Mesenchymal stem cell (in vitro differentiated cells and primary cell): ENCODE measurements around the gene MANSC1.
A peak's percentile ranks its signal among the peaks of the same experiment; 100 is the strongest.

Experiments used
- DNase-seq: peaks from one replicate; pipeline ENCODE4 v3.0.0-alpha.2; 2013
- H2AFZ ChIP-seq: one replicate; pipeline ENCODE4 v1.6.1; 2013; ENCODE audit warnings: low read depth, mild to moderate bottlenecking, control low read depth, inconsistent platforms, low read length, moderate library complexity
- H2AK5ac ChIP-seq: 2 replicates; pipeline ENCODE4 v1.6.1; 2013; ENCODE audit warnings: low read length, moderate library complexity, mild to moderate bottlenecking, inconsistent platforms; ENCODE audit not compliant: severe bottlenecking
- H2BK120ac ChIP-seq: one replicate; pipeline ENCODE4 v1.6.1; 2013; ENCODE audit warnings: low read depth, mild to moderate bottlenecking, inconsistent platforms, low read length, moderate library complexity
- H2BK12ac ChIP-seq, 2 experiments: one replicate each; pipeline ENCODE4 v1.6.1; 2013; ENCODE audit warnings: inconsistent platforms in 2 of 2, low read length in 2 of 2, mild to moderate bottlenecking in 2 of 2, moderate library complexity in 2 of 2, control low read depth in 1 of 2
- H2BK15ac ChIP-seq: one replicate; pipeline ENCODE4 v1.6.1; 2013; ENCODE audit warnings: mild to moderate bottlenecking, low read depth, inconsistent platforms; ENCODE audit not compliant: poor library complexity, severe bottlenecking
- H2BK5ac ChIP-seq: 2 replicates; pipeline ENCODE4 v1.6.1; 2013; ENCODE audit warnings: low read depth, mild to moderate bottlenecking, low read length, control low read depth, inconsistent platforms; ENCODE audit not compliant: poor library complexity, severe bottlenecking
- H3K14ac ChIP-seq, 2 experiments: one replicate each; pipeline ENCODE4 v1.6.1; 2013; ENCODE audit warnings: inconsistent platforms in 2 of 2, low read length in 2 of 2, control low read depth in 1 of 2, mild to moderate bottlenecking in 1 of 2, moderate library complexity in 1 of 2
- H3K18ac ChIP-seq, 2 experiments: one replicate each; pipeline ENCODE4 v1.6.1; 2013; ENCODE audit warnings: inconsistent platforms in 2 of 2, low read length in 2 of 2, control low read depth in 1 of 2, low read depth in 1 of 2, mild to moderate bottlenecking in 1 of 2
- H3K23ac ChIP-seq, 2 experiments: one replicate each; pipeline ENCODE4 v1.6.1; 2013; ENCODE audit warnings: inconsistent platforms in 2 of 2, low read length in 2 of 2, mild to moderate bottlenecking in 2 of 2, moderate library complexity in 2 of 2, control low read depth in 1 of 2
- H3K27ac ChIP-seq: 2 replicates; pipeline ENCODE4 v1.5.1; 2013; ENCODE audit warnings: mild to moderate bottlenecking, moderate library complexity, low read length, control low read depth, inconsistent platforms; ENCODE audit not compliant: poor library complexity, severe bottlenecking
- H3K27me3 ChIP-seq, 2 experiments: 2 replicates each; pipeline versions ENCODE4 v1.6.1 to v1.7.0; 2013; ENCODE audit warnings: low read length in 2 of 2, mild to moderate bottlenecking in 2 of 2, moderate library complexity in 2 of 2, control low read depth in 1 of 2, inconsistent platforms in 1 of 2; ENCODE audit not compliant: control insufficient read depth in 1 of 2, insufficient read depth in 1 of 2
- H3K36me3 ChIP-seq, 2 experiments: 2 replicates each; pipeline versions ENCODE4 v1.6.1 to v1.7.0; 2013; ENCODE audit warnings: low read length in 2 of 2, control low read depth in 1 of 2, inconsistent platforms in 1 of 2, low read depth in 1 of 2, mild to moderate bottlenecking in 1 of 2; ENCODE audit not compliant: insufficient read depth in 2 of 2, control insufficient read depth in 1 of 2
- H3K4ac ChIP-seq, 2 experiments: one replicate each; pipeline ENCODE4 v1.6.1; 2013; ENCODE audit warnings: inconsistent platforms in 2 of 2, low read length in 2 of 2, mild to moderate bottlenecking in 2 of 2, moderate library complexity in 2 of 2, control low read depth in 1 of 2, low read depth in 1 of 2
- H3K4me1 ChIP-seq: 2 replicates; pipeline ENCODE4 v1.6.1; 2013; ENCODE audit warnings: low read depth, low read length, control low read depth; ENCODE audit not compliant: control insufficient read depth, insufficient read depth
- H3K4me2 ChIP-seq: 2 replicates; pipeline ENCODE4 v1.6.1; 2013; ENCODE audit warnings: low read length, mild to moderate bottlenecking, inconsistent platforms; ENCODE audit not compliant: poor library complexity, severe bottlenecking
- H3K4me3 ChIP-seq, 2 experiments: 2 replicates each; pipeline versions ENCODE4 v1.5.1 to v1.7.0; 2013; ENCODE audit warnings: low read length in 2 of 2, mild to moderate bottlenecking in 2 of 2, control low read depth in 1 of 2, low read depth in 1 of 2; ENCODE audit not compliant: insufficient read depth in 1 of 2
- H3K79me1 ChIP-seq: replicated peaks from 2 replicates; pipeline ENCODE4 v1.6.1; 2013; ENCODE audit warnings: mild to moderate bottlenecking, control low read depth, low read length, inconsistent platforms; ENCODE audit not compliant: poor library complexity, severe bottlenecking
- H3K9ac ChIP-seq: 2 replicates; pipeline ENCODE4 v1.7.0; 2013; ENCODE audit warnings: mild to moderate bottlenecking, low read length, moderate library complexity
- H3K9me3 ChIP-seq: 2 replicates; pipeline ENCODE4 v1.7.0; 2013; ENCODE audit warnings: mild to moderate bottlenecking, low read length; ENCODE audit not compliant: control insufficient read depth
- H4K8ac ChIP-seq: one replicate; pipeline ENCODE4 v1.6.1; 2013; ENCODE audit warnings: inconsistent platforms, mild to moderate bottlenecking, low read length, moderate library complexity
- H4K91ac ChIP-seq: one replicate; pipeline ENCODE4 v1.6.1; 2013; ENCODE audit warnings: mild to moderate bottlenecking, low read length, inconsistent platforms
- WGBS: methylation state at CpG from one replicate; pipeline ENCODE4 v1.1.7; 2013; ENCODE audit warnings: mixed read lengths; 5-methylcytosine and 5-hydroxymethylcytosine counted together

MANSC1 gene

DNA sequence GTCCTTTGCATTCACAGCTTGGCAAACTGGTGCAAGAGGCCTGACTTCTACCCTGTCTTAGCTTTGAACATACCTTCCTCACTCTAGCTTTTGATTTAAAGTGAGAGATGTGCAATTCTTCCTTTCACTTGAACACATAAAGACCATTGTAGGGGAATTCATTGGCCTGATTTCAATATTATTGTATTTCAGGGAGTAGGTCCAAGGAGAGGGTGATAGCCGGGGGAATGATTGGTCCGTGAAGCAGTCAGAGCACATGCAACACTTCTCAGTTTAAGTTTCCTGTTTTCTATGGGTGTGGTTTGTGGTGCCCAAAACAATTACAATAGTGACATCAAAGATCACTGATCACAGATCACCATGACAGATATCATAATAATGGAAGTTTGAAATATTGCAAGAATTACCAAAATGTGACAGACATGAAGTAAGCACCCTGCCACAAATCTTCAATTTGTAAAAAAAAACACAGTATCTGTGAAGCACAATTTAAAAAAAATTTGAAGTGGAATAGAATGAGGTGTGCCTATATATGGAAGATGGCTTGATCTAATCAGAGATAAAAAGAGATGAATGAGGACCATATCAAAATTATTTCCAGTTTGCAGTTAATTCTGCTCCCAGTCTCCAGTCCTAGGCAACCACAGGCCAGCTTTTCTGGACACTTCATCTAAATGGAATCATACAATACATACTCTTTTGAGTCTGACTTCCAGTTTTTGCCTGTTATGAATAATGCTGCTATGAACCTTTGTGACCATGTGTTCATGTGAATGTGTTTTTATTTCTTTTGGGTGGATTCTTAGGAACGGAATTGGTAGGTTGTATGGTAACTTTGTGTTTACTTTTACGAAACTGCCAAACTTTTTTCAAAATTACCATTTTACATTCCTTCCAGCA, 30.0 kb upstream of the MANSC1 start:
- Histone ChIP-seq H2BK5ac (no peak overlapping the region), H3K9me3 (no peaks in the 10 kb centered on the region), H3K4me2 (no peak overlapping the region), H3K4ac (no peak overlapping the region), H3K27me3 (no peaks in the 10 kb centered on the region), H2BK15ac (no peak overlapping the region), H3K23ac (no peak overlapping the region), H3K36me3 (peaks cover 2 to 5% of the 10 kb centered on the region in 2 experiments), H2AFZ (no peak overlapping the region), H2BK12ac (no peak overlapping the region), H2BK120ac (no peak overlapping the region), H4K91ac (no peak overlapping the region), H3K9ac (peak overlapping the region; percentile 11), H3K14ac (no peak overlapping the region), H3K18ac (no peak overlapping the region), H3K4me3 (no peak overlapping the region), H4K8ac (no peak overlapping the region), H3K27ac (no peak overlapping the region), H3K4me1 (peaks cover 2% of the 10 kb centered on the region), H2AK5ac (no peak overlapping the region), H3K79me1 (no peaks in the 10 kb centered on the region)
- no CpG with 5 or more reads among the region's 4 CpGs for WGBS
- DNase-seq = no peak

- Histone ChIP-seq H3K4me1 (no peaks in the 10 kb centered on the region), H3K23ac (no peak overlapping the region), H2BK120ac (no peak overlapping the region), H2BK12ac (no peak overlapping the region), H4K91ac (no peak overlapping the region), H2AK5ac (no peak overlapping the region), H3K9ac (no peak overlapping the region), H3K9me3 (no peaks in the 10 kb centered on the region), H3K27ac (no peak overlapping the region), H4K8ac (no peak overlapping the region), H3K18ac (no peak overlapping the region), H3K4me3 (no peak overlapping the region), H3K27me3 (no peaks in the 10 kb centered on the region), H2AFZ (no peak overlapping the region), H3K14ac (no peak overlapping the region), H3K79me1 (no peaks in the 10 kb centered on the region), H2BK5ac (no peak overlapping the region), H3K36me3 (peaks cover 2 to 5% of the 10 kb centered on the region in 2 experiments), H2BK15ac (no peak overlapping the region), H3K4me2 (no peak overlapping the region), H3K4ac (no peak overlapping the region)
- WGBS = 100% methylated on average over 1 of the region's 2 CpGs
- no peak for DNase-seq
These were observed 28.6 kb upstream of the MANSC1 start for GRCh38 chr12:12378616-12379015.

DNA sequence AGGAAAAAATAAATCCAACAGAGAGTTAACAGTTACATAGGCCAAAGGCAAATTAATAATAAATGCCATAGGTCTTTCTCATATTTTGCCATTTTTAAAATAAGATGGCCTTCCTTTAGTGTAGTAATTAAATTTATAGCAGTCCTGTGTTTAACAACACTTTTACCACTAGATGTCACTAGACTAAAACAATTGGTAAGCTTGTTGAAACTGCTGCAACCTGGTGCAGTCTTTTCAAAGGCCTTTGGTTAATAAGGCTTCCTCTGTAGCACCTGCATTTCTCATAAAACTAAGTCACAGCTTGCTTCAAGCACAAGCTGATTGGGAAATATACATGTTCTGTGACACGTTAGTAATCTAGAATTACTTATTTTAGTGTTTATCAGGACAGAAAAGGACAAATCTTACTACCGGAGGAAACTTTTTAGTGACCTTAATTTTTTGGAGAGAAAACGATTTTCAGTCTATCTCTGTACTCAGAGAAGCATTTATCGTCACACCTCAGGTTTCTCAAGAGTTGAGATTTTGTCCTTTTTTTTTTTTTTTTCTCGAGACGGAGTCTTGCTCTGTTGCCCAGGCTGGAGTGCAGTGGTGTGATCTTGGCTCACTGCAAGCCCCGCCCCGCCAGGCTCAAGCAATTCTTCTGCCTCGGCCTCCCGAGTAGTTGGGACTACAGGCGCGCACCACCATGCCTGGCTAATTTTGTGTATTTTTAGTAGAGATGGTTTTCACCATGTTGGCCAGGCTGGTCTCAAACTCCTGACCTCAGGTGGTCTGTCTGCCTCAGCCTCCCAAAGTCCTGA, 26.8 kb upstream of the MANSC1 start:
- Histone ChIP-seq H3K9me3 (no peaks in the 10 kb centered on the region), H3K27me3 (no peaks in the 10 kb centered on the region), H2BK120ac (no peak overlapping the region), H2BK5ac (no peak overlapping the region), H3K4me1 (no peaks in the 10 kb centered on the region), H3K27ac (no peak overlapping the region), H4K8ac (no peak overlapping the region), H2BK12ac (no peak overlapping the region), H3K18ac (no peak overlapping the region), H3K36me3 (peaks cover 2 to 6% of the 10 kb centered on the region in 2 experiments), H2AFZ (no peak overlapping the region), H3K79me1 (no peaks in the 10 kb centered on the region), H3K4ac (no peak overlapping the region), H2AK5ac (no peak overlapping the region), H3K23ac (no peak overlapping the region), H3K14ac (no peak overlapping the region), H3K9ac (no peak overlapping the region), H4K91ac (no peak overlapping the region), H3K4me3 (no peak overlapping the region), H3K4me2 (no peak overlapping the region), H2BK15ac (no peak overlapping the region)
- WGBS = 94% methylated on average over 11 of the region's 12 CpGs
- DNase-seq = peak; percentile 81
